ENCODE results near the gene ERMARD.

Gene ERMARD

DNA sequence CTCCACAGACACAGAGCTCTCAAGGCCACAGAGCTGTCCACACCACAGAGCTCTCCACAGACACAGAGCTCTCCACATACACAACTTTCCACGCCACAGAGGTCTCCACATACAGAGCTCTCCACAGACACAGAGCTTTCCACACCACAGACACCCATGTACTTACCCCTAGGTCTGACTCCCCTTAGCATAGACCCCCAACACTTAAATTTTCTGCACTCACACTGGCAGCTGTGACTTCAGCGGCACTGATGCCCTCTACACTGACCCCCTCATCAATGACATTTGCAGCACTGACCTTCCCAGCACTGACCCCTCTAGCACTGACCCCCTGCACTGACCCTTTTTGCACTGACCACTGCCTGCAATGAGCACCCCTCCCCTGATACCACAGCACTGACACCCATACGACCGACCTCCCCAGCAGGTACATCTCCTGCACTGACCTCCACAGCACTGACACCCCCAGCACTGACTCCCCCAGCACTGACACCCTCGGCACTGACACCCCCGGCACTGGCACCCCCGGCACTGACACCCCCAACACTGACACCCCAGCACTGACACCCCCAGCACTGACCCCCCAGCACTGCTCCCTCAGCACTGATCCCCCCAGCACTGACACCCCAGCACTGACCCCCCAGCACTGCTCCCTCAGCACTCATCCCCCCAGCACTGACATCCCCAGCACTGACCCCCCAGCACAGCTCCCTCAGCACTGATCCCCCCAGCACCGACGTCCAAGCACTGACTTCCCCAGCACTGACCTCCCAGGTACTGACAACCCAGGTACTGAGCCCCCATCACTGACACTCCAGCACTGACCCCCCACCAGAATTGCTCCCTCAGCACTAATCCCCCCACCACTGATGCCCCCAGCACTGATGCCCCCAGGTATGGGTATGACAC is 56.5 kb downstream of the ERMARD start:
- TF ChIP-seq, protein P1, sequence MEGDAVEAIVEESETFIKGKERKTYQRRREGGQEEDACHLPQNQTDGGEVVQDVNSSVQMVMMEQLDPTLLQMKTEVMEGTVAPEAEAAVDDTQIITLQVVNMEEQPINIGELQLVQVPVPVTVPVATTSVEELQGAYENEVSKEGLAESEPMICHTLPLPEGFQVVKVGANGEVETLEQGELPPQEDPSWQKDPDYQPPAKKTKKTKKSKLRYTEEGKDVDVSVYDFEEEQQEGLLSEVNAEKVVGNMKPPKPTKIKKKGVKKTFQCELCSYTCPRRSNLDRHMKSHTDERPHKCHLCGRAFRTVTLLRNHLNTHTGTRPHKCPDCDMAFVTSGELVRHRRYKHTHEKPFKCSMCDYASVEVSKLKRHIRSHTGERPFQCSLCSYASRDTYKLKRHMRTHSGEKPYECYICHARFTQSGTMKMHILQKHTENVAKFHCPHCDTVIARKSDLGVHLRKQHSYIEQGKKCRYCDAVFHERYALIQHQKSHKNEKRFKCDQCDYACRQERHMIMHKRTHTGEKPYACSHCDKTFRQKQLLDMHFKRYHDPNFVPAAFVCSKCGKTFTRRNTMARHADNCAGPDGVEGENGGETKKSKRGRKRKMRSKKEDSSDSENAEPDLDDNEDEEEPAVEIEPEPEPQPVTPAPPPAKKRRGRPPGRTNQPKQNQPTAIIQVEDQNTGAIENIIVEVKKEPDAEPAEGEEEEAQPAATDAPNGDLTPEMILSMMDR (IDR thresholded peaks at IDR 0.05): no peak
- H3K4me3 ChIP-seq: no peak overlapping the region
- peak; percentile 43 for DNase-seq (ENCODE audit: low spot score)
- no peak overlapping the region for H3K27ac ChIP-seq

DNA sequence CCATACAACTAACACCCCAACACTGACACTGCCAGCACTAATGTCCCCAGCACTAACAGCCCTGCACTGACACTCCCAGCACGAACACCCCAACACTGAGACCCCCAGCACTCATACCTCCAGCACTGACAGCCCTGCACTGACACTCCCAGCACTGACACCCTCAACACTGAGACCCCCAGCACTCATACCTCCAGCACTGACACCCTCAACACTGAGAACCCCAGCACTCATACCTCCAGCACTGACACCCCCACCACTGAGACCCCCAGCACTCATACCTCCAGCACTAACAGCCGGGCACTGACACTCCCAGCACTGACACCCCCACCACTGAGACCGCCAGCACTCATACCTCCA is 57.2 kb downstream of the ERMARD start:
- no peak overlapping the region for H3K27ac ChIP-seq
- H3K4me3 ChIP-seq: no peak overlapping the region
- DNase-seq (ENCODE audit: low spot score): no peak
- TF ChIP-seq, protein P1 (IDR thresholded peaks at IDR 0.05): no peak

DNA sequence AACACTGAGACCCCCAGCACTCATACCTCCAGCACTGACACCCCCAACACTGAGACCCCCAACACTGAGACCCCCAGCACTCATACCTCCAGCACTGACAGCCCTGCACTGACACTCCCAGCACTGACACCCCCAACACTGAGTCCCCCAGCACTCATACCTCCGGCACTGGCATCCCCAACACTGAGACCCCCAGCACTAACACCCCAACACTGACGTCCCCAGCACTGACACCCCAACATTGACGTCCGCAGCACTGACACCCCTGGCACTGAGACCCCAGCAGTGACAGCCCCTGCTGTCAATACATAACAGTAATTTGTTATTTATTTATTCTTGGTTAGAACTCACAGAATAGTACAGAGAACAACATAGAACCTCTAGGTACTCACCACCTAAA is 58.0 kb downstream of the ERMARD start:
- DNase-seq (ENCODE audit: low spot score): no peak
- TF ChIP-seq, protein P1 (IDR thresholded peaks at IDR 0.05): no peak
- no peak overlapping the region for H3K4me3 ChIP-seq
- no peak overlapping the region for H3K27ac ChIP-seq

DNA sequence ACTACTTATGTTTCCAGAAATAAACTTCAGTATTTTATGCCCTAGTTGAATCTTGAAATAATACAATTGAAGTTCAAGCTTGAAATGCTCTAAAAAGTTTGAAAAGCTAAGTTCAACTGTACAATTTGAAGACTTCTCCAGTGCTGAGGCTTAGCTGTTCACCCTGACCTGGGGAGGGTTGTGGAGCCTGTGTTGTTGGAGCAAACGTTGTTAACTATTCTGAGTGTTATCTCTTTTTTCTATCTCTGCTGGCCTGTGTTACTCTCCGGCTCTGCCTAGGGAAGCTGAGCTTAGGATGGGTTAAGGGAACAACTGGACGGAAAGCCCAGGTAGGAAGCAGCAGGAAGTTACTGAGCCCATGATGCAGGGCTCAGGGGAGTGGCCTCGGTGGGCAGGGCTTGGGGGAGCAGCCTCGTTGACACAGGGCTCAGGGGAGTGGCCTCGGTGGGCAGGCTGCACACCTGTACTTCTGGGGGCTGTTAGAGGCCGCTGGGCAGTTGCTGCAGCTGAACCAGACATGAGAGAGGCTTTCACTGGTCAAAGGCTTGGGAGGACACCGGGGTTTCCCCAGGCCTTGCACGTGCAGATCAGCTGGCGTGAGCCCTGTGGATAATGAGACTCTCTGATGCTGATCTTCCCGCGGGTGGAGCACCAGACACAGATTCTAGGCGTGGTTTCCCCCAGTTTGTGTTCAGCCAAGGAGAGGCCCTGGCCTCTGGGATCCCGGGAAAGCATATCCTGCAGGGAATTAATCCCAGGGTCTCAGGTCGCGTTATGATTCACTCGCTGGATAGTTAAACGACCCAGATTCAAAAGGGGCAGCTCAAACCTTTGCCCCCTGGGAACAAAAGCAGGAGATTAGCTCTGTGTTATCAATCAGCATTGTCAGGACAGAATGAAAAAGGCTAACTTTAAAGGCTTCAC is 58.9 kb downstream of the ERMARD start:
- TF ChIP-seq, protein P1 (IDR thresholded peaks at IDR 0.05): no peak
- DNase-seq (ENCODE audit: low spot score): no peak
- Histone ChIP-seq H3K4me3 (no peak overlapping the region), H3K27ac (no peak overlapping the region)

DNA sequence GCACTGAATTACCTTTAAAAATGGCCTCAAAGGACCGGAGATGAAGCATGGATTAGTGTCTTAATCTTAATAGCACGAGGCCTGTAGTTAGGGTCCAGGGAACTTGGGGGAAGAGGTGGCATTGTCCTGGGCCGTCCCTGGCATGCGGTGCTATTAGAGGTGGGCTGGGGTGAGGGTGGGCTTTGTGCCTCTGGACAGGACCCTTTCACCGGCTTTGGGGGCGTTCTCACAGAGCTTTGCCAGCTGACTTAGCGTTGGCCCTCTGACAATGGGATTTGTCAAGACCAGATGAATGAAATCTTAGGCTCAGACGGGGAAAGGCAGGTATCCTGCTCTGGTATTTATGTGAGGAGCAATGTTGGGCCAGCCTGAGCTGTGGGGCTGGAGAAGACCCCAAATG is 59.6 kb downstream of the ERMARD start:
- TF ChIP-seq, protein P1 (IDR thresholded peaks at IDR 0.05): no peak
- no peak for DNase-seq (ENCODE audit: low spot score)
- H3K4me3 ChIP-seq: no peak overlapping the region
- H3K27ac ChIP-seq: no peak overlapping the region

DNA sequence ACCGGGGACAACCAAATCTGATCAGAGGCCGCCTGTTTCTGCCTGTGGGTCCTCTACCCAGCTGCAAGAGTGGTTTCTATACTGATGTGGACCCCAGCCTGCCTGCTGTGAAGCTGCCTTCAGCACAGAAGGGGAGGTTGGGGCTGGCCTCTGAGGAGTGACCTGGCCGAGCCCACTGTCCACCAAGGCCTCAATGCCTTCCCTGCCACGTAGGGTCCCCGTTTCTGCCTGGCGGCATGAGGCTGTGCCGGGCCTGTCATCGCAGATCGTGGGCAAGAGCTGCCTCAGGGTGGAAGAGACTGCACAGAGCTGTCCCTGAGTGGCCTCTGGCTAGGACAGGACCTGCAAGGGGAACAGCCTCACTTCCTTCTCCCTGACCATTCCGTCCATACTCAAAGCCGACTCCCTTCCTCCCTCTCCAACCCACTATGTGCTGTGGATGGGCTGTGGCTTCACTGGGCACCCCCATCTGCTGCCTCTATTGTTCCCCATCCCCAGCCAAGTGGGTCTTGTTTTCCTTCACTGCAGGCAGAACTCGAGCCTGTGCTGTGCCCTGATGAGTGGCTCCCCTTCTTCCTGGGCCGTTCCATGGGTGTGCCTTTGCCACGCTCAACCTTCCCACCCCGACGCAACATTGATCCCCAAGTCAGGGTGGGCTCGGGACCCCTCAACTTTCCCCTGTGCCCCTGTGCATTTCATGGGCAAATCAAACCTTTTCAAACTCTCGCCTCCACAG is 60.3 kb downstream of the ERMARD start:
- no peak overlapping the region for H3K4me3 ChIP-seq
- H3K27ac ChIP-seq: no peak overlapping the region
- TF ChIP-seq, protein P1 (IDR thresholded peaks at IDR 0.05): no peak
- DNase-seq (ENCODE audit: low spot score): no peak
